ENCODE measurements around the gene TATDN3.

The TATDN3 gene

DNA sequence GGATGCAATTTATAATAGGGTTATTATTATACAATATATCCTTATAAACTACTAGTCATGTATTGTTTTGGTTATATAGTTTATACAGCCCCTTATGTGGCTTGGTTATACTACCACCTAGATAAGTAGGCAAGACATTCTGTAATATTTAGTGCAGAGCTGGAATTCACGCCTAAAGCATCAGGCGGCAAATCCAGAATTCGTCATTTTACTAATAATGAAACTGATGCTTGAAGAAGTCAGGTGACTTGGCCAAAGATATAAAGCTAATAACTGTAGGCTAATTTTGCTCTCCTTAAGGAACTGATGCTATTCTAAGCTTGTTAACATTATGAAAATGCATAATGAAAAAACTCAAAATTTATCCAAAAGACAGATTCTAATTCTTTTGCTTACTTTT, 10.9 kb upstream of the TATDN3 start:
- no peak for TF ChIP-seq EZH2phosphoT487 (IDR thresholded peaks at IDR 0.05; ENCODE audit: low read length)
- TF ChIP-seq CTCF (IDR thresholded peaks at IDR 0.05; ENCODE audit: low read length): no peak
- no peak for TF ChIP-seq EZH2 (optimal IDR thresholded peaks at IDR 0.05; ENCODE audit: low read depth, low read length)
- Histone ChIP-seq H3K9me2 (replicated peaks; ENCODE audit: insufficient read depth, low read length) (no peaks in the 10 kb centered on the region), H3K79me2 (ENCODE audit: low read length) (no peaks in the 10 kb centered on the region), H3K9ac (ENCODE audit: low read length) (no peak overlapping the region), H3K36me3 (replicated peaks; ENCODE audit: insufficient read depth, low read length) (0 out of 2 replicates have a peak, but pooled peaks cover 7% of the 10 kb centered on the region), H3F3A (ENCODE audit: insufficient read depth, low read length) (no peaks in the 10 kb centered on the region), H2AFZ (ENCODE audit: low read length) (no peak overlapping the region), H3K27me3 (replicated peaks; ENCODE audit: insufficient read depth, low read length) (no peaks in the 10 kb centered on the region), H3K4me2 (ENCODE audit: low read depth, low read length) (no peak overlapping the region), H3K27ac (ENCODE audit: low read length) (no peak overlapping the region), H3K9me3 (replicated peaks; ENCODE audit: insufficient read depth, low read length) (no peaks in the 10 kb centered on the region), H4K20me1 (ENCODE audit: insufficient read depth, low read length) (no peaks in the 10 kb centered on the region), H3K4me1 (ENCODE audit: low read length) (no peaks in the 10 kb centered on the region), H3K4me3 (ENCODE audit: low read length) (no peak overlapping the region)
- no peak for DNase-seq

GRCh38 chr1:212781225-212781624, 10.5 kb upstream of the TATDN3 start:
- no peaks in the 10 kb centered on the region for H4K20me1 ChIP-seq (ENCODE audit: insufficient read depth, low read length)
- DNase-seq: no peak
- H3K4me3 ChIP-seq (ENCODE audit: low read length): no peak overlapping the region
- no peaks in the 10 kb centered on the region for H3K9me2 ChIP-seq (replicated peaks; ENCODE audit: insufficient read depth, low read length)
- no peaks in the 10 kb centered on the region for H3F3A ChIP-seq (ENCODE audit: insufficient read depth, low read length)
- no peaks in the 10 kb centered on the region for H3K27me3 ChIP-seq (replicated peaks; ENCODE audit: insufficient read depth, low read length)
- H3K4me2 ChIP-seq (ENCODE audit: low read depth, low read length): no peak overlapping the region
- no peaks in the 10 kb centered on the region for H3K79me2 ChIP-seq (ENCODE audit: low read length)
- no peak overlapping the region for H2AFZ ChIP-seq (ENCODE audit: low read length)
- H3K9me3 ChIP-seq (replicated peaks; ENCODE audit: insufficient read depth, low read length): no peaks in the 10 kb centered on the region
- H3K36me3 ChIP-seq (replicated peaks; ENCODE audit: insufficient read depth, low read length): 0 out of 2 replicates have a peak, but pooled peaks cover 10% of the 10 kb centered on the region
- no peaks in the 10 kb centered on the region for H3K4me1 ChIP-seq (ENCODE audit: low read length)
- TF ChIP-seq CTCF (IDR thresholded peaks at IDR 0.05; ENCODE audit: low read length) (no peak), EZH2phosphoT487 (IDR thresholded peaks at IDR 0.05; ENCODE audit: low read length) (no peak), EZH2 (optimal IDR thresholded peaks at IDR 0.05; ENCODE audit: low read depth, low read length) (no peak)
- H3K27ac ChIP-seq (ENCODE audit: low read length): no peak overlapping the region
- no peak overlapping the region for H3K9ac ChIP-seq (ENCODE audit: low read length)

- no peak overlapping the region for H3K9ac ChIP-seq (ENCODE audit: low read length)
- no peak for TF ChIP-seq EZH2phosphoT487 (IDR thresholded peaks at IDR 0.05; ENCODE audit: low read length)
- TF ChIP-seq CTCF (IDR thresholded peaks at IDR 0.05; ENCODE audit: low read length): peak; percentile 78
- no peak for TF ChIP-seq EZH2 (optimal IDR thresholded peaks at IDR 0.05; ENCODE audit: low read depth, low read length)
- H3K9me2 ChIP-seq (replicated peaks; ENCODE audit: insufficient read depth, low read length): no peaks in the 10 kb centered on the region
- H3K4me2 ChIP-seq (ENCODE audit: low read depth, low read length): no peak overlapping the region
- H3K27ac ChIP-seq (ENCODE audit: low read length): no peak overlapping the region
- no peaks in the 10 kb centered on the region for H3K9me3 ChIP-seq (replicated peaks; ENCODE audit: insufficient read depth, low read length)
- DNase-seq: peak; percentile 44
- H3K4me3 ChIP-seq (ENCODE audit: low read length): no peak overlapping the region
- no peaks in the 10 kb centered on the region for H4K20me1 ChIP-seq (ENCODE audit: insufficient read depth, low read length)
- H3K4me1 ChIP-seq (ENCODE audit: low read length): no peaks in the 10 kb centered on the region
- no peaks in the 10 kb centered on the region for H3F3A ChIP-seq (ENCODE audit: insufficient read depth, low read length)
- no peaks in the 10 kb centered on the region for H3K27me3 ChIP-seq (replicated peaks; ENCODE audit: insufficient read depth, low read length)
- peaks cover 5% of the 10 kb centered on the region; the same call in 1 of the 2 replicates for H3K79me2 ChIP-seq (ENCODE audit: low read length)
- 0 out of 2 replicates have a peak, but pooled peaks cover 10% of the 10 kb centered on the region for H3K36me3 ChIP-seq (replicated peaks; ENCODE audit: insufficient read depth, low read length)
- no peak overlapping the region for H2AFZ ChIP-seq (ENCODE audit: low read length)
Measured at GRCh38 chr1:212782422-212783154, 9.1 kb upstream of the TATDN3 start.

Data from MM.1S (cell line).